ENCODE data around the gene CNGA4.

CNGA4 gene

GRCh38 chr11:6268820-6269219 lies 29.9 kb downstream of the CNGA4 start:
- TF ChIP-seq, protein P1, sequence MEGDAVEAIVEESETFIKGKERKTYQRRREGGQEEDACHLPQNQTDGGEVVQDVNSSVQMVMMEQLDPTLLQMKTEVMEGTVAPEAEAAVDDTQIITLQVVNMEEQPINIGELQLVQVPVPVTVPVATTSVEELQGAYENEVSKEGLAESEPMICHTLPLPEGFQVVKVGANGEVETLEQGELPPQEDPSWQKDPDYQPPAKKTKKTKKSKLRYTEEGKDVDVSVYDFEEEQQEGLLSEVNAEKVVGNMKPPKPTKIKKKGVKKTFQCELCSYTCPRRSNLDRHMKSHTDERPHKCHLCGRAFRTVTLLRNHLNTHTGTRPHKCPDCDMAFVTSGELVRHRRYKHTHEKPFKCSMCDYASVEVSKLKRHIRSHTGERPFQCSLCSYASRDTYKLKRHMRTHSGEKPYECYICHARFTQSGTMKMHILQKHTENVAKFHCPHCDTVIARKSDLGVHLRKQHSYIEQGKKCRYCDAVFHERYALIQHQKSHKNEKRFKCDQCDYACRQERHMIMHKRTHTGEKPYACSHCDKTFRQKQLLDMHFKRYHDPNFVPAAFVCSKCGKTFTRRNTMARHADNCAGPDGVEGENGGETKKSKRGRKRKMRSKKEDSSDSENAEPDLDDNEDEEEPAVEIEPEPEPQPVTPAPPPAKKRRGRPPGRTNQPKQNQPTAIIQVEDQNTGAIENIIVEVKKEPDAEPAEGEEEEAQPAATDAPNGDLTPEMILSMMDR (IDR thresholded peaks at IDR 0.05; ENCODE audit: borderline replicate concordance, extremely low read depth, low read length, poor library complexity, severe bottlenecking) = no peak
- no peak for TF ChIP-seq EZH2 (IDR thresholded peaks at IDR 0.05; ENCODE audit: borderline replicate concordance, low read depth, low read length, severe bottlenecking)
- H3K9me3 ChIP-seq (ENCODE audit: insufficient read depth, low read length, severe bottlenecking) = no peaks in the 10 kb centered on the region
- no peak overlapping the region for H3K4me3 ChIP-seq (ENCODE audit: low read depth in 1 of 2, low read length in 2 of 2)
- H2AFZ ChIP-seq (ENCODE audit: low read depth, low read length) = no peak overlapping the region
- DNase-seq (no peak), ATAC-seq (ENCODE audit: insufficient read depth, low read depth) (no peak)
- no peak overlapping the region for H3K9ac ChIP-seq (ENCODE audit: low read depth, low read length)
- no peaks in the 10 kb centered on the region for H4K20me1 ChIP-seq (ENCODE audit: insufficient read depth, low read length)
- H3K36me3 ChIP-seq (ENCODE audit: insufficient read depth, low read length) = no peaks in the 10 kb centered on the region
- H3K79me2 ChIP-seq (ENCODE audit: insufficient read depth, low read length) = no peaks in the 10 kb centered on the region
- H3K27me3 ChIP-seq (ENCODE audit: insufficient read depth, low read length, poor library complexity) = peaks cover 11% of the 10 kb centered on the region
- no peaks in the 10 kb centered on the region for H3K4me1 ChIP-seq (ENCODE audit: insufficient read depth, low read length)
- no peak overlapping the region for H3K4me2 ChIP-seq (ENCODE audit: insufficient read depth, low read length)
- no peak overlapping the region for H3K27ac ChIP-seq (ENCODE audit: low read length)

DNA sequence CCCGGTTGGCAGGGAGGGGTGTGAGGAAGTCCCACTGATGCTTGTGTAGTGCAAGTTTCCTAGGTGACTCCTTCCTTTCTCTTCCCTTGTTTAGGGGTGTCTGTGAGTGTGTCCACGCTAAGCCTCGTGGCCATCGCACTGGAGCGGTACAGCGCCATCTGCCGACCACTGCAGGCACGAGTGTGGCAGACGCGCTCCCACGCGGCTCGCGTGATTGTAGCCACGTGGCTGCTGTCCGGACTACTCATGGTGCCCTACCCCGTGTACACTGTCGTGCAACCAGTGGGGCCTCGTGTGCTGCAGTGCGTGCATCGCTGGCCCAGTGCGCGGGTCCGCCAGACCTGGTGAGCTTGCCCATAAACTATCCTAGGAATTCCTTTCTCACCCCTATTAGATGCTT lies 31.1 kb downstream of the CNGA4 start:
- no peak overlapping the region for H2AFZ ChIP-seq (ENCODE audit: low read depth, low read length)
- no peaks in the 10 kb centered on the region for H3K4me1 ChIP-seq (ENCODE audit: insufficient read depth, low read length)
- no peaks in the 10 kb centered on the region for H3K36me3 ChIP-seq (ENCODE audit: insufficient read depth, low read length)
- no peaks in the 10 kb centered on the region for H3K79me2 ChIP-seq (ENCODE audit: insufficient read depth, low read length)
- H3K27ac ChIP-seq (ENCODE audit: low read length) = no peak overlapping the region
- peaks cover 13% of the 10 kb centered on the region for H3K27me3 ChIP-seq (ENCODE audit: insufficient read depth, low read length, poor library complexity)
- no peaks in the 10 kb centered on the region for H3K9me3 ChIP-seq (ENCODE audit: insufficient read depth, low read length, severe bottlenecking)
- no peak for DNase-seq
- H3K9ac ChIP-seq (ENCODE audit: low read depth, low read length) = no peak overlapping the region
- TF ChIP-seq, protein P1 (IDR thresholded peaks at IDR 0.05; ENCODE audit: borderline replicate concordance, extremely low read depth, low read length, poor library complexity, severe bottlenecking) = no peak
- no peak for TF ChIP-seq EZH2 (IDR thresholded peaks at IDR 0.05; ENCODE audit: borderline replicate concordance, low read depth, low read length, severe bottlenecking)
- no peaks in the 10 kb centered on the region for H4K20me1 ChIP-seq (ENCODE audit: insufficient read depth, low read length)
- ATAC-seq (ENCODE audit: insufficient read depth, low read depth) = no peak
- no peak overlapping the region for H3K4me3 ChIP-seq (ENCODE audit: low read depth in 1 of 2, low read length in 2 of 2)
- H3K4me2 ChIP-seq (ENCODE audit: insufficient read depth, low read length) = no peak overlapping the region

DNA sequence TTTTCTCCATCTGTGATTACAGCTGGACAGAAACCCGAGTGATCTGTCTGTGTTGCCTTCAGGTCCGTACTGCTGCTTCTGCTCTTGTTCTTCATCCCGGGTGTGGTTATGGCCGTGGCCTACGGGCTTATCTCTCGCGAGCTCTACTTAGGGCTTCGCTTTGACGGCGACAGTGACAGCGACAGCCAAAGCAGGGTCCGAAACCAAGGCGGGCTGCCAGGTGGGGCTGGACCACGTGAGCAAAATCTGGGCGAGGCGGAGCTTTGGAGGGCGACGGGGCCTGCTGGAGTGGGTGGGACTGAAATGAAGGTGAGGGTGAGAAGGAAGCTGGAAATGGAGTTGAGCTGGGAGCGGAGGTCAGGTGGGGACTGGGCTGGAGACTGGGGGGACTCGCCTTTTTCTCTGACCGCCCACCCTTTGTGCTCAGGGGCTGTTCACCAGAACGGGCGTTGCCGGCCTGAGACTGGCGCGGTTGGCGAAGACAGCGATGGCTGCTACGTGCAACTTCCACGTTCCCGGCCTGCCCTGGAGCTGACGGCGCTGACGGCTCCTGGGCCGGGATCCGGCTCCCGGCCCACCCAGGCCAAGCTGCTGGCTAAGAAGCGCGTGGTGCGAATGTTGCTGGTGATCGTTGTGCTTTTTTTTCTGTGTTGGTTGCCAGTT lies 31.8 kb downstream of the CNGA4 start:
- Histone ChIP-seq H3K79me2 (ENCODE audit: insufficient read depth, low read length) (no peaks in the 10 kb centered on the region), H3K9ac (ENCODE audit: low read depth, low read length) (no peak overlapping the region), H3K9me3 (ENCODE audit: insufficient read depth, low read length, severe bottlenecking) (no peaks in the 10 kb centered on the region), H3K4me3 (ENCODE audit: low read depth in 1 of 2, low read length in 2 of 2) (no peak overlapping the region), H3K27me3 (ENCODE audit: insufficient read depth, low read length, poor library complexity) (peaks cover 13% of the 10 kb centered on the region), H3K4me1 (ENCODE audit: insufficient read depth, low read length) (no peaks in the 10 kb centered on the region), H4K20me1 (ENCODE audit: insufficient read depth, low read length) (no peaks in the 10 kb centered on the region), H2AFZ (ENCODE audit: low read depth, low read length) (no peak overlapping the region), H3K4me2 (ENCODE audit: insufficient read depth, low read length) (no peak overlapping the region), H3K36me3 (ENCODE audit: insufficient read depth, low read length) (no peaks in the 10 kb centered on the region), H3K27ac (ENCODE audit: low read length) (no peak overlapping the region)
- no peak for TF ChIP-seq EZH2 (IDR thresholded peaks at IDR 0.05; ENCODE audit: borderline replicate concordance, low read depth, low read length, severe bottlenecking)
- TF ChIP-seq, protein P1 (IDR thresholded peaks at IDR 0.05; ENCODE audit: borderline replicate concordance, extremely low read depth, low read length, poor library complexity, severe bottlenecking) = no peak
- ATAC-seq (ENCODE audit: insufficient read depth, low read depth) (no peak), DNase-seq (no peak)
